SK-N-SH (cell line): ENCODE results near the gene GGTLC3. TPM values are rescaled to one million over a fixed set of nuclear protein-coding genes. Genes with fewer than 3 reads are reported as not detected.
"Not testable (repeated sequence)": the region's sequence is repeated elsewhere in the genome, so short reads cannot be mapped to it uniquely, and the experiment has no call there.

Experiments used
- CTCF ChIA-PET: fragments of 300-600, 350-600 bp; formaldehyde crosslinking; extraction: SDS; loops from one replicate; lab custom pipeline; 2021; lab: Yijun Ruan, JAX
- POLR2A ChIA-PET: fragments of 350-600 bp; sonication (Branson Sonifier 250); formaldehyde crosslinking; extraction: SDS; loops from one replicate; lab custom pipeline; 2020; ENCODE audit warnings: antibody characterized with exemption, inconsistent platforms; lab: Yijun Ruan, JAX
- DNase-seq: peaks from one replicate; pipeline ENCODE4 v3.0.0; 2012
- H2AFZ ChIP-seq: fragments of 200-600 bp; sonication (generic); 2 replicates; pipeline ENCODE4 v1.8.1; 2016; ENCODE audit warnings: antibody characterized with exemption, mild to moderate bottlenecking, low read depth
- H3F3A ChIP-seq: fragments of 200-600 bp; sonication (generic); replicated peaks from 2 replicates; pipeline ENCODE3; 2016; ENCODE audit warnings: antibody characterized with exemption, mild to moderate bottlenecking; ENCODE audit not compliant: insufficient read depth
- H3K27ac ChIP-seq, 2 experiments: fragments of 200-500 bp in 1 of 2; fragments of 200-600 bp in 1 of 2; sonication (Bioruptor generic) in 1 of 2; sonication (generic), shearing (Covaris generic) in 1 of 2; 2 replicates each; pipeline versions ENCODE4 v1.5.1 to v1.6.1; 2014 to 2016; ENCODE audit warnings: low read depth in 2 of 2, inconsistent platforms in 1 of 2, low read length in 1 of 2, mild to moderate bottlenecking in 1 of 2, mixed read lengths in 1 of 2
- H3K27me3 ChIP-seq: fragments of 200-600 bp; sonication (generic), shearing (Covaris generic); 2 replicates; pipeline ENCODE4 v1.6.1; 2016; ENCODE audit warnings: mixed run types; ENCODE audit not compliant: insufficient read depth
- H3K36me3 ChIP-seq, 2 experiments: fragments of 200-500 bp in 1 of 2; fragments of 200-600 bp in 1 of 2; sonication (Bioruptor generic) in 1 of 2; sonication (generic) in 1 of 2; replicated peaks in 1 of 2; 2 replicates each; pipeline versions ENCODE3 to v1.5.1; 2014 to 2016; ENCODE audit warnings: low read length in 1 of 2, mild to moderate bottlenecking in 1 of 2; ENCODE audit not compliant: insufficient read depth in 2 of 2, control insufficient read depth in 1 of 2
- H3K4me1 ChIP-seq, 2 experiments: fragments of 200-500 bp in 1 of 2; fragments of 200-600 bp in 1 of 2; sonication (Bioruptor generic) in 1 of 2; sonication (generic), shearing (Covaris generic) in 1 of 2; 2 replicates each; pipeline versions ENCODE4 v1.5.1 to v1.6.1; 2014 to 2016; ENCODE audit warnings: low read depth in 1 of 2, low read length in 1 of 2, mixed run types in 1 of 2; ENCODE audit not compliant: insufficient read depth in 2 of 2, control insufficient read depth in 1 of 2
- H3K4me2 ChIP-seq: fragments of 200-600 bp; sonication (generic), shearing (Covaris generic); 2 replicates; pipeline ENCODE4 v1.6.1; 2017; ENCODE audit warnings: mixed run types
- H3K4me3 ChIP-seq, 2 experiments: fragments of 200-500 bp in 1 of 2; fragments of 200-600 bp in 1 of 2; sonication (Bioruptor generic) in 1 of 2; sonication (generic), shearing (Covaris generic) in 1 of 2; 2 replicates each; pipeline versions ENCODE4 v1.5.1 to v1.8.1; 2014 to 2016; ENCODE audit warnings: low read depth in 2 of 2, inconsistent platforms in 1 of 2, low read length in 1 of 2, mild to moderate bottlenecking in 1 of 2, mixed read lengths in 1 of 2, moderate library complexity in 1 of 2
- H3K79me2 ChIP-seq: fragments of 200-600 bp; sonication (generic); 2 replicates; pipeline ENCODE4 v1.8.1; 2017; ENCODE audit warnings: mild to moderate bottlenecking; ENCODE audit not compliant: insufficient read depth
- H3K9ac ChIP-seq: fragments of 200-600 bp; sonication (generic); 2 replicates; pipeline ENCODE4 v1.6.1; 2017; ENCODE audit warnings: mixed run types
- H3K9me2 ChIP-seq: fragments of 200-600 bp; sonication (generic); 2 replicates; pipeline ENCODE4 v1.6.1; 2017; ENCODE audit warnings: mixed run types
- H3K9me3 ChIP-seq: fragments of 200-600 bp; sonication (generic); 2 replicates; pipeline ENCODE4 v1.6.1; 2017; ENCODE audit warnings: mixed run types, mild to moderate bottlenecking, moderate library complexity
- H4K20me1 ChIP-seq: fragments of 200-600 bp; sonication (generic); 2 replicates; pipeline ENCODE4 v1.6.1; 2017; ENCODE audit warnings: mild to moderate bottlenecking, mixed run types; ENCODE audit not compliant: insufficient read depth
- whole genome bisulfite sequencing: methylation state at CpG from one replicate; pipeline ENCODE4 v1.1.6; 2017; ENCODE audit warnings: low lambda C conversion rate; 5-methylcytosine and 5-hydroxymethylcytosine counted together
- polyA plus RNA-seq, 3 experiments: library from polyadenylated mRNA; depleted of rRNA; stranded (reverse); fragments of >200 nt; gene quantifications; 2 replicates each; pipeline ENCODE4 v1.2.3, GENCODE V29; 2012

Gene GGTLC3
- polyA plus RNA-seq, 1 of the 3 experiments (the other 2 are of a cell fraction), result not detected

DNA sequence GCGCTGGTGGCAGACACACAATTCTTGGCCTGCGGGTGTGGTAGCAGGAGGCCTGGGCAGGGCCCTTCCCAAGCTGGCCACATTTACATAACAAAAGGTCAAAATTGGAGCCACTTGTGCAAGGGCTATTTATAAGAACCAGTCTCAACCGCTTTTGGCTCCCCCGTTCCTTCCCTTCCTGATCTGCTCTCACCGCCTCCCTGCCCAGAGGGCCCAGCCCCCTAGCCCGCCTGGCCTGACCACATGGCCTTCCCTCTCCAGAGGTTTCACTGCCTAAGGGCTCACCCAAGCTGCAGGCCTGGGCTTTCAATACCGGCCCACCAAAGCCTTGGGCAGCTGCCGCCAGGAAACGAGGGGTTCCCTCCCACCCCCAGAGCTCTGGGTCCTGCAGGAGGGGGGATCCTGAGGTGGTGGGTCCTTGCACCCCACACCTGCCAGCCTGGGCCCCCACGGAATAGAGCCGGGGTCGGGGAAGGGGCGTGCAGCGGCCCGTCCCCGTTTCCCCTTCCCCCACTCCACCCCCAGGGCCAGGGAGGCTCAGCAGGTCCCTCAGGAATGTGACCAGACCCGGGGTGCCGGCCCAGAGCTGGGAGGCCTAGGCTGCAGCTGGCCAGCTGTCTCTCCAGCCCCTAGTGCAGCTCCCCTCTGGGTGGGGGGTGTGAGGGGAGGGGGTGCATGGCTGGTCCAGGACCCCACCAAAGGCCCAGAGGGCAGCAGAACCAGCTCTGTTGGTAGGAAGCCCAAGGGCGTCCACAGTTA is 35.1 kb upstream of the GGTLC3 start:
- H3K9ac ChIP-seq, H3F3A ChIP-seq, H3K36me3 ChIP-seq, H4K20me1 ChIP-seq, H3K4me1 ChIP-seq, H3K4me3 ChIP-seq, H2AFZ ChIP-seq, POLR2A ChIA-PET, H3K9me3 ChIP-seq, H3K27ac ChIP-seq, DNase-seq, H3K9me2 ChIP-seq, CTCF ChIA-PET, H3K79me2 ChIP-seq, H3K27me3 ChIP-seq, H3K4me2 ChIP-seq: not testable (repeated sequence)
- WGBS, result no CpG with 5 or more reads among the region's 19 CpGs

DNA sequence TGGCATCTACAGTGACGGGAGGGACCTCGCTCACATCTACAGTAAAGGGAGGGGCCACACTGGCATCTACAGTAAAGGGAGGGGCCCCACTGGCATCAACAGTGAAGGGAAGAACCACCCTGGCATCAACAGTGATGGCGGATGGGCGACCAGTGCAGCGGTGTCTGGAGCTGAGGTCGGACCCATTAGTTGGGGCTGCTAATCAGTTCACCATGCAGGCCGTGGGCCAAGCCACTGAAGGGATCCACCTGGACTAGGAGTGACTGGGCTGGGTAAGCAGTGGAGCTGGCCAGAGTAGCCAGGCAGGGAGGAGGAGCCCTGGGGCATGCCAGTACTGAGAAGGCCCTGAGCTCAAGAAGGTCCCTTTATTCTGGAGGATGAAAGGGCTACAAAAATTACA is 33.1 kb upstream of the GGTLC3 start:
- POLR2A ChIA-PET, result not testable (repeated sequence)
- 100% methylated on average over 2 of the region's 7 CpGs for WGBS

DNA sequence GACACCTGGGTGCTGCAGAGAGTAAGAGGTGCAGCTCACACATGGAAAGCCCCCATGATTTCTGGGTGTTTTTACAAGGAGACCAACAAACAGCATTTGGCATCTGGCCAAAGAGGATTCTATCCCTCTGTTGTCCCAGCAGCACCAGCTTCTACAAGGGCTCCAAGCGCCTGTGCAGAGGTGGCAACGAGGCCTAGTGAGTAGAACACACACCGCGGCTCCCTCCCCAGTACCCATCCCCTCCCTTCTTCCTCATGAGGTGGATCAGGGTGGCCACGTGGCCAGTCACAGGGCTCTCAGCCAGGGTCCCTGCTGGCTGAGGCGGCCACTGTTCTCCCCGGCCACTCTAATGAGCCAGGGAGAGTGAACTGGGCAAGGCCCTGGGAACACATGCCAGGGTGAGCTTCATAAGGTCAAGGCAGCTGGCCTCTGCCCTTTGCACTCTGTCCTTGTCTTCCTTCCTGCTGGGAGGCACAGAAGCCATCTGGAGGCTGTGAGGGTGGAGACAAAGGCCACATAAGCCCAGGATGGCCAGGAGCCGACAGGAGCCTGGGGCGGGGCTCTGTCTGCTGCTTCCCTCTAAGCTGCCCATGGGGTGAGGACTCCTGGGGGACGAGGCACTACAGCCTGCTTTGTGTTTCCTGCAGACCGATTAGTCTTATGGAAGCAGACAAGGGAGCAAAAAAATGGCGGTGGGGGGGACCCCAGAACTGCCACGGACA is 31.7 kb upstream of the GGTLC3 start:
- H3K79me2 ChIP-seq, DNase-seq, H3K27ac ChIP-seq, H3K4me3 ChIP-seq, H4K20me1 ChIP-seq, H3K27me3 ChIP-seq, POLR2A ChIA-PET, H3K9ac ChIP-seq, H3K9me2 ChIP-seq, H3K4me2 ChIP-seq, H2AFZ ChIP-seq, CTCF ChIA-PET, H3K4me1 ChIP-seq, H3K36me3 ChIP-seq, H3K9me3 ChIP-seq, H3F3A ChIP-seq: not testable (repeated sequence)
- WGBS, result 92% methylated on average over 2 of the region's 13 CpGs

More for the DNA sequence above, 33.1 kb upstream of the GGTLC3 start:
- CTCF ChIA-PET, H2AFZ ChIP-seq, H3K27ac ChIP-seq, H3K4me3 ChIP-seq, H3K36me3 ChIP-seq, H3K27me3 ChIP-seq, DNase-seq, H3K79me2 ChIP-seq, H3K9me3 ChIP-seq, H3K4me2 ChIP-seq, H3K9ac ChIP-seq, H3K9me2 ChIP-seq, H4K20me1 ChIP-seq, H3K4me1 ChIP-seq, H3F3A ChIP-seq: not testable (repeated sequence)

DNA sequence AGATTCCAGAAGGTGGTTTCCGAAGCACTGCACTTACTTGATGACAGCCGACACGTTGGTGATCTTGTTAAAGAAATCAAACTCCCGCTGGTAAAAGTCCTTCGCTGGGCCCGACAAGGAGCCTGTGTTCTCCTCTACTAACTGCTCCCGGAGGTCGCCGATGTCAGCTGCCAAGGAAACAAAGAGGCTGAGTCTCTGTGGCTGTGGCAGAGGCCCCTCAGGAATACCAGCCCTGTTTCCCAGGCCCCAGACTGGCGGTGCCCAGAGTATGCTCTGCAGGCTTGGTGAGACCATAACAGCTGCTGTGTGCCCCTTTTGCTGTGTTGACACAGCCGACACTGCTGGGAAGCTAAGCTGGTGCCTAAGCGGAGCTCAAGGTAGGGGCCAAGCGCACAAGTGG is 26.7 kb upstream of the GGTLC3 start:
- CTCF ChIA-PET, H3K9me3 ChIP-seq, H3K79me2 ChIP-seq, H3K27me3 ChIP-seq, H2AFZ ChIP-seq, H3K4me3 ChIP-seq, H3F3A ChIP-seq, H3K27ac ChIP-seq, H3K36me3 ChIP-seq, POLR2A ChIA-PET, H3K9me2 ChIP-seq, DNase-seq, H3K9ac ChIP-seq, H4K20me1 ChIP-seq, H3K4me1 ChIP-seq, H3K4me2 ChIP-seq: not testable (repeated sequence)
- 89% methylated on average over 3 of the region's 13 CpGs for WGBS

DNA sequence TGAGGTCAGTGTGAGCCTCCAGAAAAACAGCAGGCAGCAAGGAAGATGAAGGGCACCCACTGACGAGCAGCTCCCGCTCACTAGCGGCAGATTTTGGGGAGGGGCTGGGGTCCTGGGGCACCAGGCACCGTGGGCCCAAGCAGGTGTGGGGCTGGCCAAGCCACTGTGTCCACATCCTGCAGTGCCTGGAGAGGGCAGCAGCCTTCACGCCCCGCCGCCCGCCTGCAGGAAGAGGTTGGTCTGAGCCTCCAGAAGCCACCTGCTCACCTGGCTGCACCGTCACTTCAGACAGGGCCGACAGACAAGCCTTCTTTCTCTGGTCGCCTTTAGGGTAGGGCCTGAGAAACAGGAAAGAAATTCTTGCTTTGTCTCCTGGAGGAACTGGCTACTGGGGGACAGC is 25.4 kb upstream of the GGTLC3 start:
- H3K27me3 ChIP-seq, H3K9ac ChIP-seq, H3K36me3 ChIP-seq, H3K27ac ChIP-seq, H3K4me1 ChIP-seq, H3F3A ChIP-seq, DNase-seq, H3K4me2 ChIP-seq, H2AFZ ChIP-seq, H3K4me3 ChIP-seq, CTCF ChIA-PET, H3K9me2 ChIP-seq, H3K79me2 ChIP-seq, H4K20me1 ChIP-seq, POLR2A ChIA-PET, H3K9me3 ChIP-seq: not testable (repeated sequence)
- WGBS, result no CpG with 5 or more reads among the region's 11 CpGs

DNA sequence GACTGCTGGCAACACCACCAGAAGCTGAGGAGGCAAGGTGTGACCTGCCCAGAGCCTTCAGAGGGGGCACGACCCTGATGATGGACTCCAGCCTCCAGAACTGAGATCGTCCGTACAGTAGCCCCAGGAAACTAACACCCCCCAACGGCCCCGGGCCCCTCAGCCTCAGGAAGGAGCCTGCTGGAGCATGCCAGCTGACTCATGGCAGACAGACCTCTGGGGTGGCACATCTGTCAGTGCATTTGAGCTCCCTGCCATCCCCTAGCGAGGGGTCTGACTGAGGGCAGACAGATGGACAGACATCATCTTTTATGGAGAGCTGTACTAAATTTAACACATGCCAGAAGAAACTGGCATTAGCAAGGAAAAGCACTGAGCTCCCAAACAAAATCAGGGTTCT is 22.0 kb upstream of the GGTLC3 start:
- H3K9ac ChIP-seq, DNase-seq, POLR2A ChIA-PET, H4K20me1 ChIP-seq, H2AFZ ChIP-seq, CTCF ChIA-PET, H3K9me3 ChIP-seq, H3K27me3 ChIP-seq, H3K79me2 ChIP-seq, H3K36me3 ChIP-seq, H3F3A ChIP-seq, H3K27ac ChIP-seq, H3K4me2 ChIP-seq, H3K4me3 ChIP-seq, H3K4me1 ChIP-seq, H3K9me2 ChIP-seq: not testable (repeated sequence)
- 100% methylated on average over 1 of the region's 6 CpGs for WGBS
